Activated T-cell treated with anti-CD3 and anti-CD28 coated beads for 48 hours (primary cell): ENCODE results near the gene KLHL7.
"Not testable (repeated sequence)": the region's sequence is repeated elsewhere in the genome, so short reads cannot be mapped to it uniquely, and the experiment has no call there.

Experiments
- DNase-seq: peaks from one replicate; pipeline ENCODE4 v3.0.0-alpha.2; 2020; ENCODE audit warnings: low read depth

Gene KLHL7

GRCh38 chr7:23183279-23184012 is 77.9 kb downstream of the KLHL7 start:
- no peak for DNase-seq

DNA sequence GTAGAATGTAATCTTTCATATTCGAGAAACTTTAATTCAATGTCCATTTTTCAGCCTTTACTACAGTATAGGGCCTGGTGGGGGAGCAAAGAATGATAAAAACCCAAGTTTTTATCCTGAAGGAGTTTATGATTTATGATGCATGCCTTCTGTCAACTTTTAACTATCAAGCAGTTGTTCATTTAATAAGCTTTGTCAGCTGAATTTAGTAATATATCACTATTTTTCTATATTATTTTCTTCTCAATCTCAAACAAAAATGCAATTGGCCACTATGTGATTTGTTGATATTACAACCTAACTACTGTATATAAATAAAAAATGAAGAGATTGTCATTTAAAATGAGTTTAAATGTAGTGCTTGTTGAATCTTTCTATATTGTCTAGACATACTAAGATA is 78.7 kb downstream of the KLHL7 start:
- no peak for DNase-seq

GRCh38 chr7:23184709-23185359 is 79.2 kb downstream of the KLHL7 start:
- no peak for DNase-seq

DNA sequence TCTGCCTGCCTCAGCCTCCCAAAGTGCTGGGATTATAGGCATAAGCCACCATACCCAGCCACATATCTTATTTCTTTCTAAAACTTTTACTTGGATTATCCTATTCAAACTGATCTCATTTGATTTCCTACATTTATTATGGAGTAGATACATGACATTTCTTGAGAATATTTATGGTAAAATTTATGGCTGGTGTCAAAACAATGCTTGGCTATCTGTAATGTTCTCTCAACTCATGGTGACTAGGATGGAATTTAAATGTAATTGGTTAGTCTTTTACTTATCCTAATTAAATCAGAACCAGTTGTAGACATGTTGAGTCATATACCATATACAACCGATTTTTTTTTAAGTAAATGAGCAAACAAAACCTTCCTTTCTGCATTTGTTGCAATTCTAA is 80.4 kb downstream of the KLHL7 start:
- DNase-seq = no peak

GRCh38 chr7:23191022-23191421 is 85.4 kb downstream of the KLHL7 start:
- no peak for DNase-seq

DNA sequence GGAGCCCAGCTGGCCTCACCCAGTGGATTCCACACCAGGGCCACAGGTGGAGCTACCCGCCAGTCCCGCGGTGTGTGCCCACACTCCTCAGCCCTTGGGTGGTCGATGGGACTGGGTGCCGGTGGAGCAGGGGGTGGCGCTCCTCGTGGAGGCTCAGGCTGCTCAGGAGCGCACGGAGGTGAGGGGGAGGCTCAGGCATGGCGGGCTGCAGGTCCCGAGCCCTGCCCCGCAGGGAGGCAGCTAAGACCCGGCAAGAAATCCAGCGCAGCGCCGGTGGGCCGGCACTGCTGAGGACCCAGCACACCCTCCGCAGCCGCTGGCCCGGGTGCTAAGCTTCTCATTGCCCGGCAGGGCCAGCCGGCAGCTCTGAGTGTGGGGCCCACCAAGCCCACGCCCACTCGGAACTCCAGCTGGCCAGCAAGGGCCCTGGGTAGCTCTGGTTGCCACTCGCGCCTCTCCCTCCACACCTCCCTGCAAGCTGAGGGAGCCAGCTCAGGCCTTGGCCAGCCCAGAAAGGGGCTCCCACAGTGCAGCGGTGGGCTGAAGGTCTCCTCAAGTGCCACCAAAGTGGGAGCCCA is 88.2 kb downstream of the KLHL7 start:
- DNase-seq = not testable (repeated sequence)

GRCh38 chr7:23196306-23196705 is 90.7 kb downstream of the KLHL7 start:
- DNase-seq = no peak

DNA sequence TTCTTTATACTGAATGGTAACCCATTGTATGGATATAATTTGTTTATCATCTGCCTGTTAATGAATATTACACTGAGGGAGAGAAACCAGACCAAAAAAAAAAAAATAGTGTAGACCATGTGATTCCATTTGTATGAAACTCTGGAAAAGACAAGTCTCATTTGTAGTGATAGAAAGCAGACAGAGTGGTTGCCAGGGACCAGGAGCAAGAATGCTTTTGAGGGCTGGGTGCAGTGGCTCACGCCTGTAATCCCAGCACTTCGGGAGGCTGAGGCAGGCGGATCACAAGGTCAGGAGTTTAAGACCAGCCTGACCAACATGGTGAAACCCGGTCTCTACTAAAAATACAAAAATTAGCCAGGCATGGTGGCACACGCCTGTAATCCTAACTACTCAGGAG is 92.2 kb downstream of the KLHL7 start:
- not testable (repeated sequence) for DNase-seq

GRCh38 chr7:23200331-23200730 is 94.7 kb downstream of the KLHL7 start:
- DNase-seq = no peak

- DNase-seq = no peak
Measured at GRCh38 chr7:23204241-23204640, 98.7 kb downstream of the KLHL7 start.

DNA sequence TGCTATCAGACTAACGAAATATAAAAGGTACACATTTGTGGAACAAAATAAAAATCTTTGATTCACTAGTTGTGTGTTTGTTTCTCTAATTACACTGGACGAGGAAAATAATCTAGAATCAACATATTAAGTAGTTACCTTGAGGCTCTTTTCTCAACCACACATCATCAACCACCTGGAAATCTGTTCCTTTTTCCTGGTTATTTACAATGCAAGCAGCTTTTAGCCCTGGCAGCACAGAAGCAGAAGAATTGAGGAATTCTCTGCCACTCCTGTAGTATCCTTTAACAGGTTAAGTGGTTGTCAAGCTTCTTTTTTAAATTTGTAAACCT is 100.0 kb downstream of the KLHL7 start:
- no peak for DNase-seq

GRCh38 chr7:23205909-23206767 is 100.6 kb downstream of the KLHL7 start:
- no peak for DNase-seq

- no peak for DNase-seq
Measured at GRCh38 chr7:23207021-23207420, 101.4 kb downstream of the KLHL7 start.

- no peak for DNase-seq
Measured at GRCh38 chr7:23207884-23208283, 102.3 kb downstream of the KLHL7 start.

- no peak for DNase-seq
Measured at GRCh38 chr7:23208316-23208715, 102.7 kb downstream of the KLHL7 start.

- DNase-seq = no peak
Measured at GRCh38 chr7:23210506-23210905, 104.9 kb downstream of the KLHL7 start.

DNA sequence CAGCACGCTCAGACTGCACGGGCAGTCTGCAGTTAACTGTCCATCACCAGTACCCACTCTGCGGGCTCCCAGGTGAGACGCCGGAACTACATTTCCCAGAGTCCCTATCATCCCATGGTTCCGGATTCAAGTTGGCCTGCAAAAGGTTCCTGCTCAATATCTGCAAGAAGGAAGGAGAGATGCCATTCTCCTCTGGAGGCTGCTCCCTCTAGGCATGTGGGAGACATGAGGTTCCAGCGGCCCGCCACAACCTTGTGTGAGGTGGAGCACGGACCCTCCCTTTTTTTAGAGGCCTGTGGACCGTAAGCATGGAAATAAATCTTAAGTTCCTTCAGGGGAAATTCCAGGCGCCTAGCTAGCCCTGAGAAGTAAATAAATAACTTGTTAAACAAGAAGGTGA is 106.0 kb downstream of the KLHL7 start:
- no peak for DNase-seq

DNA sequence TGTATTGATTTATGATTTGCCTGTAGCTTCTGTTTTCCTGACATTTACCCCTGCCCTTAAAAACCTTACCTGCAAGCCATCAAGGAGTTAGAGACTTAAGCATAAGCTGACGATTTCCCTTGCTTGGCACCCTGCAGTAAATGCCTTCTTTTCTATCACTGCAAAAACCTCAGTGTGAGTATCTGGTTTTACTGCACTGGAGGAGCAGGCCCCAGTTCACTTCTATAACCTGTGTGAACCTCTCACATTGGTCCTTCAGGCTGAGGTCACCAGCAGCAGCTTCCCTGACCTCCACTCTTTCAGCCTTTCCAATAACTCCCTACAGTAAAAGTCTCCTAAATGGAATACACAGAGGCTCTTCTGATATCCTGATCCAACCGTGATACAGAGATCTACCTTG is 106.8 kb downstream of the KLHL7 start:
- DNase-seq = no peak

DNA sequence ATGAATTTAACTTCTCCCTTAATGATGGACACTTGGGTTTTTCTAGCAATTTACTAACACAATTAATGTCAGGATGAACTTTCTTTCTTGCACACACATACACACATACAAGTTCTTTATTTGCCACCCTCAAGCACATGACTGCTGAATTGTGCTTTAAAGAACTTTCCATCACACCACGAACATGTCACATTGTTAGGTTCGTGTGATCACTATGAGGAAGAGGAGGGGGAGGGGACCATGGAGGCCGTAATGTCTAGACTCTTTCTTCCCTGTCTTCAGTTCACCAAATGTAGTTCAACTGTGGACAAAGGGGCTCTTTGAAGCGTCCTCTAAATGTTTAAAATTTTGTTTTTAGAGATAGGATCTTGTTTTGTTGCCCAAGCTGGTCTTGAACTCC is 107.3 kb downstream of the KLHL7 start:
- DNase-seq = no peak

DNA sequence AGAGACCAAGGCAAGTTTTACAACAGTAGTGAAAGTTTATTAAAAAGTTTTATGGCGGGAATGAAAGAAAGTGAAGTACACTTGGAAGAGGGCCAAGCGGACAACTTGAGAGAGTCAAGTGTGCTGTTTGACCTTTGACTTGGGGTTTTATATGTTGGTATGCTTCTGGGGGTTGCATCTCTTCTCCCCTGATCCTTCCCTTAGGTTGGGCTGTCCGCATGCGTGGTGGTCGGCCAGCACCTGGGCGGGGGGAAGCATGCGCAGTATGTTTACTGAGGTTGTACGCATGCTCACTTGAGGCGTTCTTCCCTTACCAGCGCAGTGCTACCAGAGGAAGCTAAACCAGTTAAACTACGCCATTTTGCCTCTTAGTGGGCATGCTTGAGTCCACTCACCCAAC is 108.2 kb downstream of the KLHL7 start:
- DNase-seq = no peak

- DNase-seq = no peak
Measured at GRCh38 chr7:23214423-23214822, 108.8 kb downstream of the KLHL7 start.

DNA sequence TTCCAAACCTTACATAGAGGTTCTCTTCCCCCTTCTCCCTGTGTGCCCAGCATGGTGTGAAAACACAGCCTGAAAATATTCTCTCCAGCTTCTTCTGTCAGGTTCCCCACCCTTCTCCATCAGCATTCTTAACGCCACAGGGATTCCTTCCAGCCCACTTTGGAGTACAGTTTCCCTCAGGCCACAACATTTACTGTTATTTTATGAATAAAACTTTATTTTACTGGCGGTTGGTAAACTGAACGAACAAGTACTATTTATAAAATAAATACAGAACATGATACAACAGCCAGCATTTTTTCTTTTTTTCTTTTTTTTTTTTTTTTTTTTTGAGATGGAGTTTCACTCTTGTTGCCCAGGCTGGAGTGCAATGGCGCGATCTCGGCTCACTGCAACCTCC is 109.4 kb downstream of the KLHL7 start:
- DNase-seq = no peak

- no peak for DNase-seq
Measured at GRCh38 chr7:23216021-23216420, 110.4 kb downstream of the KLHL7 start.
